Measurements from ENCODE around the gene NPTX1.

GRCh38 chr17:80444644-80444979 lies 31.8 kb downstream of the NPTX1 start:
- TF ChIP-seq CTCF (IDR thresholded peaks at IDR 0.05): no peak
- no peak for TF ChIP-seq EP300 (IDR thresholded peaks at IDR 0.05)
- TF ChIP-seq POLR2A (IDR thresholded peaks at IDR 0.05): no peak

Measured in tibial nerve (tissue), 4 donors.